Kidney (tissue), 14 donors: ENCODE results near the gene NYNRIN. TPM values are rescaled to one million over a fixed set of nuclear protein-coding genes. Genes with fewer than 3 reads are reported as not detected.

Source experiments
- DNase-seq, 5 donors: peaks; one replicate each; pipeline ENCODE4 v3.0.0-alpha.2; 2013 to 2020
- FAIRE-seq: peaks from 2 replicates; lab custom pipeline; 2012; peaks lifted over from hg19 to GRCh38; lab: Jason Lieb, UNC
- H3K27ac ChIP-seq, 2 donors: one replicate each; pipeline ENCODE4 v1.7.0; 2013; ENCODE audit warnings: low read depth in 2 of 2, low read length in 2 of 2, inconsistent platforms in 1 of 2
- H3K27me3 ChIP-seq: one replicate; pipeline ENCODE4 v1.7.1; 2013; ENCODE audit warnings: low read length, inconsistent platforms; ENCODE audit not compliant: control insufficient read depth, insufficient read depth
- H3K36me3 ChIP-seq, 3 donors: one replicate each; pipeline versions ENCODE4 v1.7.0 to v1.7.1; 2013; ENCODE audit warnings: low read length in 3 of 3, control low read depth in 1 of 3, inconsistent platforms in 1 of 3; ENCODE audit not compliant: insufficient read depth in 3 of 3, control insufficient read depth in 2 of 3
- H3K4me1 ChIP-seq, 3 donors: one replicate each; pipeline versions ENCODE4 v1.7.0 to v1.7.1; 2013; ENCODE audit warnings: low read length in 3 of 3, inconsistent platforms in 1 of 3, low read depth in 1 of 3; ENCODE audit not compliant: control insufficient read depth in 2 of 3, insufficient read depth in 2 of 3
- H3K4me3 ChIP-seq, 3 donors: one replicate each; pipeline versions ENCODE4 v1.7.0 to v1.8.1; 2013; ENCODE audit warnings: low read length in 3 of 3, control low read depth in 1 of 3, inconsistent platforms in 1 of 3
- H3K9ac ChIP-seq, 3 donors: one replicate each; pipeline versions ENCODE4 v1.7.0 to v1.7.1; 2013; ENCODE audit warnings: low read length in 3 of 3, control low read depth in 1 of 3, inconsistent platforms in 1 of 3
- H3K9me3 ChIP-seq, 3 donors: one replicate each; pipeline versions ENCODE4 v1.7.0 to v1.7.1; 2013; ENCODE audit warnings: low read length in 3 of 3, control low read depth in 1 of 3, inconsistent platforms in 1 of 3; ENCODE audit not compliant: control insufficient read depth in 2 of 3, insufficient read depth in 1 of 3
- CTCF ChIP-seq: IDR thresholded peaks from 3 replicates; pipeline ENCODE4 v1.5.1; 2012; ENCODE audit warnings: mild to moderate bottlenecking, moderate library complexity, borderline replicate concordance; ENCODE audit not compliant: insufficient read depth; ENCODE audit errors: extremely low read depth
- intact Hi-C: fragments of 100-400 bp; cut with DNase I; formaldehyde crosslinking; loops from one replicate; pipeline ENCODE4 v1.11.1; 2022
- polyA plus RNA-seq: library from polyadenylated mRNA; stranded (reverse); fragments of 350-450 nt; fragmentation: Illumina TruSeq; extraction: RNeasy Lipid Tissue Mini Kit (QIAGEN cat#74804); gene quantifications from one replicate; pipeline ENCODE4 v1.2.3, GENCODE V29; 2014; ENCODE audit warnings: low read depth, low replicate concordance; ENCODE audit not compliant: insufficient read depth
- total RNA-seq: library from RNA; stranded (reverse); fragmentation: NEBNext Ultra II Directional; extraction: Animal tissue kit (Norgen Biotek cat#: 25700); gene quantifications from one replicate; pipeline ENCODE4 v1.2.1, GENCODE V29; 2021
- donor health status: control.
- donor health status: control.
- donor health status: control.
- donor health status: control.
- donor health status: control.
- donor health status: DM: yes; HTN: yes; CAD: no.
- donor health status: Normal renal cell carcinoma (clear cell type).

The NYNRIN gene
- total and polyA plus RNA-seq, 2 donors from 2014 or later: 4.4 to 12.1 TPM

- Histone ChIP-seq H3K27ac (no peak overlapping the region), H3K27me3 (no peaks in the 10 kb centered on the region), H3K4me3 (no peak overlapping the region), H3K4me1 (no peaks in the 10 kb centered on the region), H3K9ac (no peak overlapping the region), H3K36me3 (peaks cover 0 to 2% (median 0%) of the 10 kb centered on the region in 3 donors), H3K9me3 (no peaks in the 10 kb centered on the region)
- no peak for TF ChIP-seq CTCF
- intact Hi-C loops: no loop called here
- no peak for FAIRE-seq
- DNase-seq: peak in 1 of 5 donors; percentile 63
Observed at GRCh38 chr14:24381363-24382063, 17.3 kb upstream of the NYNRIN start.

DNA sequence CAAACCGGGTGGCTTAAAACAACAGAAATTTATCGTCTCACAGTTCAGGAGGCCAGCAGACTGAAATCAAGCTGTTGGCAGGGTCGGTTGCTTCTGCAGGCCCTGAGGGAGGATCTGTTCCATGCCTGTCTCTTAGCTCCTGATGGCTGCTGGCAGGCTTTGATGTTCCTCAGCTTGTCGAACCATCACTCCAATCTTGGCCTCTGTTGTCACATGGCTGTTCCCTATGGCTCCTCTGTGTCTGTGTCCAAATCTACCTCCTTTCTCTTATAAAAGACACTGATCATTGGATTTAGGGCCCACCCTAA is 16.8 kb upstream of the NYNRIN start:
- Histone ChIP-seq H3K36me3 (peaks cover 0 to 2% (median 0%) of the 10 kb centered on the region in 3 donors), H3K27ac (no peak overlapping the region), H3K9ac (no peak overlapping the region), H3K4me3 (no peak overlapping the region), H3K27me3 (no peaks in the 10 kb centered on the region), H3K9me3 (no peaks in the 10 kb centered on the region), H3K4me1 (no peaks in the 10 kb centered on the region)
- DNase-seq (peak in 3 of 5 donors; percentile 82 to 88 (median 83)), FAIRE-seq (no peak)
- TF ChIP-seq CTCF: no peak
- intact Hi-C loops: no loop called here

DNA sequence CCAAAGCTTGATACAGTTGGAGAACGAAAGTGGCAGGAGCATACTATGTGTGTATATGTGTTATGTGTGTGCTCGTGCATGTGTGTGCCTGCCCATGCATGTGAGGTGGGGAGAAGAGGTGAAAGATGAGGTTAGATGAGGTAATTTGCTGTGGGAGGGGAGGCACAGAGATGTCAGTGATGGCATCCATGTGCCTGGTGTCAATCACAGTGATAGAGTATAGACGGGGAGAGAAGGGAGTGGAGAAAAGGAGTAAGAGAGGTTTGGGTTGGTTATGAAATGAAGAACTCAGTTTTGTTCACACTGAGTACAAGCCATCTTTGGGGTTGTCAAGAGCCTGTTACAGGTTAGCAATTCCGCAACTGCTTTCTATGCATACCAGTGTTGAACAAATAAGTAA is 14.6 kb upstream of the NYNRIN start:
- Histone ChIP-seq H3K36me3 (no peaks in the 10 kb centered on the region), H3K27ac (no peak overlapping the region), H3K9ac (no peak overlapping the region), H3K4me3 (no peak overlapping the region), H3K27me3 (no peaks in the 10 kb centered on the region), H3K4me1 (no peaks in the 10 kb centered on the region), H3K9me3 (no peaks in the 10 kb centered on the region)
- no peak for FAIRE-seq
- TF ChIP-seq CTCF: no peak
- intact Hi-C loops: no loop called here
- no peak for DNase-seq

GRCh38 chr14:24385524-24385923 is 13.3 kb upstream of the NYNRIN start:
- FAIRE-seq: no peak
- intact Hi-C loops: no loop called here

More at GRCh38 chr14:24385524-24385923, 13.3 kb upstream of the NYNRIN start:
- no peak for TF ChIP-seq CTCF
- Histone ChIP-seq H3K9me3 (no peaks in the 10 kb centered on the region), H3K4me1 (no peaks in the 10 kb centered on the region), H3K36me3 (no peaks in the 10 kb centered on the region), H3K27me3 (no peaks in the 10 kb centered on the region), H3K27ac (no peak overlapping the region), H3K9ac (no peak overlapping the region), H3K4me3 (no peak overlapping the region)
- DNase-seq: no peak
